Endothelial cell of umbilical vein (primary cell): Measurements from ENCODE around the gene FIBCD1. TPM values are rescaled to one million over a fixed set of nuclear protein-coding genes. Genes with fewer than 3 reads are reported as not detected.

ENCODE experiments used
- BruUV-seq: library from RNA; stranded (reverse); fragments of 400-500 nt; replicated peaks from 2 replicates; lab custom pipeline; 2021; lab: Mats Ljungman, UMichigan
- CTCF ChIA-PET: fragments of 300-600, 350-600 bp; sonication (Branson Sonifier 250); formaldehyde crosslinking; loops from one replicate; lab custom pipeline; 2021; ENCODE audit warnings: antibody characterized with exemption, inconsistent platforms; lab: Charles Lee
- POLR2A ChIA-PET: fragments of 300-600, 350-600 bp; sonication (Branson Sonifier 250); formaldehyde crosslinking; loops from one replicate; lab custom pipeline; 2021; ENCODE audit warnings: antibody characterized with exemption, inconsistent platforms; lab: Charles Lee
- DNase-seq: peaks from one replicate; pipeline ENCODE4 v3.0.0-alpha.2; 2011; ENCODE audit warnings: low read depth, low spot score
- FAIRE-seq: peaks from 2 replicates; lab custom pipeline; 2011; peaks lifted over from hg19 to GRCh38; lab: Jason Lieb, UNC
- H2AFZ ChIP-seq: 2 replicates; pipeline ENCODE4 v1.6.0; 2012; ENCODE audit warnings: low read depth, low read length, control low read depth, inconsistent platforms
- H3K27ac ChIP-seq: 2 replicates; pipeline ENCODE4 v1.5.1; 2011; ENCODE audit warnings: low read depth, mild to moderate bottlenecking, control low read depth, low read length, moderate library complexity; ENCODE audit not compliant: insufficient read depth
- H3K27me3 ChIP-seq, 2 experiments: 2 replicates each; pipeline versions ENCODE4 v1.6.0 to v1.6.1; 2011; ENCODE audit warnings: low read length in 2 of 2, mixed read lengths in 1 of 2; ENCODE audit not compliant: control insufficient read depth in 2 of 2, insufficient read depth in 2 of 2
- H3K36me3 ChIP-seq, 2 experiments: 2 replicates in 1 of 2; 3 replicates in 1 of 2; pipeline ENCODE4 v1.5.1; 2011; ENCODE audit warnings: low read length in 2 of 2, mild to moderate bottlenecking in 1 of 2, moderate library complexity in 1 of 2; ENCODE audit not compliant: control insufficient read depth in 2 of 2, insufficient read depth in 2 of 2; ENCODE audit errors: extremely low read depth in 1 of 2
- H3K4me1 ChIP-seq: 3 replicates; pipeline ENCODE4 v1.5.1; 2011; ENCODE audit warnings: mild to moderate bottlenecking, low read length; ENCODE audit not compliant: control insufficient read depth, insufficient read depth; ENCODE audit errors: extremely low read depth
- H3K4me2 ChIP-seq: 2 replicates; pipeline ENCODE4 v1.6.1; 2011; ENCODE audit warnings: low read length, control low read depth, mixed read lengths; ENCODE audit not compliant: insufficient read depth
- H3K4me3 ChIP-seq, 3 experiments: fragments of 200-600 bp in 1 of 3; sonication (generic), shearing (Covaris generic) in 1 of 3; replicated peaks in 1 of 3; 2 replicates each; pipeline ENCODE4 v1.5.1; 2011 to 2016; ENCODE audit warnings: control low read depth in 3 of 3, low read length in 3 of 3, mild to moderate bottlenecking in 2 of 3, inconsistent platforms in 1 of 3, low read depth in 1 of 3, moderate library complexity in 1 of 3; ENCODE audit not compliant: insufficient read depth in 1 of 3
- H3K79me2 ChIP-seq: 2 replicates; pipeline ENCODE4 v1.6.0; 2012; ENCODE audit warnings: low read length, inconsistent platforms; ENCODE audit not compliant: control insufficient read depth, insufficient read depth
- H3K9ac ChIP-seq: replicated peaks from 2 replicates; pipeline ENCODE3; 2011; ENCODE audit warnings: low read length, control low read depth; ENCODE audit not compliant: insufficient read depth; ENCODE audit errors: extremely low read depth
- H3K9me1 ChIP-seq: replicated peaks from 3 replicates; pipeline ENCODE4 v1.6.0; 2011; ENCODE audit warnings: mild to moderate bottlenecking, low read length; ENCODE audit not compliant: control insufficient read depth, insufficient read depth; ENCODE audit errors: extremely low read depth
- H3K9me3 ChIP-seq: replicated peaks from 2 replicates; pipeline ENCODE4 v1.5.1; 2012; ENCODE audit warnings: low read length, inconsistent platforms; ENCODE audit not compliant: control insufficient read depth, insufficient read depth
- H4K20me1 ChIP-seq: replicated peaks from 2 replicates; pipeline ENCODE3; 2011; ENCODE audit warnings: mild to moderate bottlenecking, low read length; ENCODE audit not compliant: control insufficient read depth, insufficient read depth; ENCODE audit errors: extremely low read depth
- CTCF ChIP-seq, 2 donors: IDR thresholded peaks; 1 replicate in 1 of 2; 2 replicates in 1 of 2; pipeline ENCODE4 v1.5.1; 2011; ENCODE audit warnings: low read length in 2 of 2, mild to moderate bottlenecking in 2 of 2, moderate library complexity in 2 of 2, control low read depth in 1 of 2, inconsistent platforms in 1 of 2, low read depth in 1 of 2; ENCODE audit not compliant: insufficient read depth in 1 of 2; ENCODE audit errors: extremely low read depth in 1 of 2
- EZH2 ChIP-seq: IDR thresholded peaks from 2 replicates; pipeline ENCODE4 v1.6.1; 2012; ENCODE audit warnings: borderline replicate concordance, low read depth, mild to moderate bottlenecking, moderate library complexity, low read length, inconsistent platforms; ENCODE audit not compliant: severe bottlenecking
- FOS ChIP-seq: IDR thresholded peaks from 2 replicates; pipeline ENCODE4 v1.6.1; 2011; ENCODE audit warnings: mild to moderate bottlenecking, low read length, moderate library complexity, borderline replicate concordance; ENCODE audit not compliant: insufficient read depth
- GATA2 ChIP-seq: IDR thresholded peaks from 2 replicates; pipeline ENCODE4 v1.7.0; 2011; ENCODE audit warnings: low read depth, mild to moderate bottlenecking, moderate library complexity, mixed read lengths, low read length; ENCODE audit not compliant: insufficient read length, insufficient read depth
- JUN ChIP-seq: IDR thresholded peaks from 2 replicates; pipeline ENCODE4 v1.6.1; 2011; ENCODE audit warnings: borderline replicate concordance, low read depth; ENCODE audit not compliant: insufficient read length, insufficient read depth
- MAX ChIP-seq: IDR thresholded peaks from 2 replicates; pipeline ENCODE4 v1.6.1; 2011; ENCODE audit not compliant: insufficient read depth, insufficient read length
- MYC ChIP-seq: IDR thresholded peaks from one replicate; pipeline ENCODE4 v1.6.1; 2011; ENCODE audit warnings: mild to moderate bottlenecking, low read depth, low read length
- POLR2A ChIP-seq: IDR thresholded peaks from 2 replicates; pipeline ENCODE4 v1.6.1; 2012; ENCODE audit warnings: low read depth, mild to moderate bottlenecking, control low read depth, low read length
- POLR2AphosphoS5 ChIP-seq: IDR thresholded peaks from 2 replicates; pipeline ENCODE4 v1.6.1; 2012; ENCODE audit warnings: low read depth, mild to moderate bottlenecking, control low read depth, low read length, moderate library complexity; ENCODE audit not compliant: insufficient read depth
- dilution Hi-C: fragments of 300-500 bp; cut with MboI; formaldehyde crosslinking; loops from one replicate; pipeline ENCODE4 v1.15.0; 2019; ENCODE audit warnings: low sequenced_read_pairs; ENCODE audit not compliant: extremely low pct_ligation_motif_present
- intact Hi-C: fragments of 100-400 bp; cut with micrococcal nuclease; formaldehyde crosslinking; loops from one replicate; pipeline ENCODE4 v1.10.0; 2022
- polyA plus RNA-seq, 4 experiments: library from polyadenylated mRNA; depleted of rRNA in 3 of 4; stranded (reverse) in 3 of 4; unstranded in 1 of 4; fragments of >200 nt; gene quantifications; 2 replicates each; pipeline versions ENCODE4 v1.2.1 to v1.2.3, GENCODE V29; 2011 to 2012; ENCODE audit warnings: missing spikeins in 1 of 4
- total RNA-seq: library from RNA; stranded (reverse); gene quantifications from 2 replicates; pipeline ENCODE4 v1.2.3, GENCODE V29; 2021

The FIBCD1 gene
- total and polyA plus RNA-seq, 2 donors (not counting 3 experiments of a cell fraction or from before 2014, with no cell fraction given), result 0.14 TPM; not detected in 1

- TF ChIP-seq EZH2, result no peak
- Histone ChIP-seq H3K4me2 (no peak overlapping the region), H3K9ac (no peak overlapping the region), H3K4me1 (no peaks in the 10 kb centered on the region), H3K36me3 (no peaks in the 10 kb centered on the region), H3K9me3 (no peaks in the 10 kb centered on the region), H3K9me1 (no peaks in the 10 kb centered on the region), H2AFZ (no peak overlapping the region), H4K20me1 (no peaks in the 10 kb centered on the region), H3K79me2 (no peaks in the 10 kb centered on the region), H3K27ac (no peak overlapping the region), H3K27me3 (peaks cover 0 to 7% of the 10 kb centered on the region in 2 experiments), H3K4me3 (no peak overlapping the region)
- dilution Hi-C loops, result no loop called here
- DNase-seq (no peak), FAIRE-seq (no peak)
- ChIA-PET CTCF (interaction anchor here (1.0 kb wide), 1 partner anchor 220 kb away, joined by 3 read pairs; no protein-coding TSS in a partner anchor), POLR2A (no interaction called here)
- no TSS peak for BruUV-seq
- intact Hi-C loops, result no loop called here
Observed at GRCh38 chr9:130921300-130921988, 17.6 kb downstream of the FIBCD1 start.

- no peaks in the 10 kb centered on the region for H3K9me3 ChIP-seq
- dilution Hi-C loops (no loop called here), intact Hi-C loops (no loop called here)
- no peaks in the 10 kb centered on the region for H3K36me3 ChIP-seq
- H3K4me2 ChIP-seq, result no peak overlapping the region
- H4K20me1 ChIP-seq, result no peaks in the 10 kb centered on the region
- DNase-seq (no peak), FAIRE-seq (no peak)
- H3K9me1 ChIP-seq, result no peaks in the 10 kb centered on the region
- H3K27ac ChIP-seq, result no peak overlapping the region
- no TSS peak for BruUV-seq
- H2AFZ ChIP-seq, result no peak overlapping the region
- TF ChIP-seq FOS (no peak), MAX (no peak), POLR2AphosphoS5 (no peak), POLR2A (no peak), EZH2 (no peak), GATA2 (no peak), CTCF (IDR thresholded peaks at IDR 0.05; ENCODE audit: extremely low read depth in 1 of 2, insufficient read depth in 1 of 2, low read depth in 1 of 2, low read length in 2 of 2) (no peak), JUN (no peak), MYC (no peak)
- CTCF ChIA-PET, result no interaction called here
- H3K4me3 ChIP-seq, result no peak overlapping the region
- no peaks in the 10 kb centered on the region for H3K4me1 ChIP-seq
- no peaks in the 10 kb centered on the region for H3K79me2 ChIP-seq
- POLR2A ChIA-PET, result no interaction called here
- H3K9ac ChIP-seq, result no peak overlapping the region
- H3K27me3 ChIP-seq, result peaks cover 0 to 7% of the 10 kb centered on the region in 2 experiments
Observed at GRCh38 chr9:130920762-130921299, 18.2 kb downstream of the FIBCD1 start.
